ENCODE measurements around the gene NUDC. TPM values are rescaled to one million over a fixed set of nuclear protein-coding genes. Genes with fewer than 3 reads are reported as not detected.
A peak's percentile ranks its signal among the peaks of the same experiment; 100 is the strongest.
"Not testable (repeated sequence)": the region's sequence is repeated elsewhere in the genome, so short reads cannot be mapped to it uniquely, and the experiment has no call there.

Gene NUDC
- total RNA-seq, 1 donor from 2014 or later: 133 TPM

GRCh38 chr1:26989403-26990109 lies 68.0 kb downstream of the NUDC start:
- H3K36me3 Mint-ChIP-seq (ENCODE audit: low read depth); DNase-seq (ENCODE audit: low spot score); H3K27ac Mint-ChIP-seq; H3K9me3 Mint-ChIP-seq; H3K4me3 Mint-ChIP-seq (ENCODE audit: low read depth); intact Hi-C loops (cut with micrococcal nuclease): not testable (repeated sequence)
- H3K4me1 Mint-ChIP-seq (ENCODE audit: low read depth): peaks cover 11% of the 10 kb centered on the region
- H3K27me3 Mint-ChIP-seq (ENCODE audit: low read depth): peaks cover 45% of the 10 kb centered on the region

GRCh38 chr1:26991310-26992116 lies 70.0 kb downstream of the NUDC start:
- Mint-ChIP-seq H3K4me1 (ENCODE audit: low read depth) (peaks cover 11% of the 10 kb centered on the region), H3K27me3 (ENCODE audit: low read depth) (peaks cover 55% of the 10 kb centered on the region)
- no peak for DNase-seq (ENCODE audit: low spot score)

GRCh38 chr1:26993237-26994019 lies 71.9 kb downstream of the NUDC start, which contains the start of gene TRNP1:
TRNP1 (plus strand) TSS chr1:26993692; CDS start chr1:26993787, 95 bp downstream.
- Mint-ChIP-seq H3K36me3 (ENCODE audit: low read depth) (no peaks in the 10 kb centered on the region), H3K4me3 (ENCODE audit: low read depth) (peak within 1 kb of the TSS; percentile 82), H3K9me3 (no peaks in the 10 kb centered on the region), H3K27ac (peak within 1 kb of the TSS; percentile 43), H3K4me1 (ENCODE audit: low read depth) (peaks cover 16% of the 10 kb centered on the region), H3K27me3 (ENCODE audit: low read depth) (peaks cover 58% of the 10 kb centered on the region)
- peak; percentile 60 for DNase-seq (ENCODE audit: low spot score)
- intact Hi-C loops (cut with micrococcal nuclease): no loop called here

More at GRCh38 chr1:26991310-26992116, 70.0 kb downstream of the NUDC start:
- H3K4me3 Mint-ChIP-seq (ENCODE audit: low read depth): peak overlapping the region; percentile 54
- intact Hi-C loops (cut with micrococcal nuclease): no loop called here
- no peaks in the 10 kb centered on the region for H3K9me3 Mint-ChIP-seq
- H3K27ac Mint-ChIP-seq: no peak overlapping the region
- no peaks in the 10 kb centered on the region for H3K36me3 Mint-ChIP-seq (ENCODE audit: low read depth)

- peaks cover 61% of the 10 kb centered on the region for H3K27me3 Mint-ChIP-seq (ENCODE audit: low read depth)
- peaks cover 16% of the 10 kb centered on the region for H3K4me1 Mint-ChIP-seq (ENCODE audit: low read depth)
- no peaks in the 10 kb centered on the region for H3K36me3 Mint-ChIP-seq (ENCODE audit: low read depth)
- no peaks in the 10 kb centered on the region for H3K9me3 Mint-ChIP-seq
- intact Hi-C loops (cut with micrococcal nuclease): no loop called here
- H3K4me3 Mint-ChIP-seq (ENCODE audit: low read depth): peak overlapping the region; percentile 69
- DNase-seq (ENCODE audit: low spot score): peak; percentile 29
- no peak overlapping the region for H3K27ac Mint-ChIP-seq
Measured at GRCh38 chr1:26994020-26994786, 72.7 kb downstream of the NUDC start.

GRCh38 chr1:26994787-26995517 lies 73.4 kb downstream of the NUDC start:
- no peaks in the 10 kb centered on the region for H3K36me3 Mint-ChIP-seq (ENCODE audit: low read depth)
- H3K27ac Mint-ChIP-seq: no peak overlapping the region
- peaks cover 16% of the 10 kb centered on the region for H3K4me1 Mint-ChIP-seq (ENCODE audit: low read depth)
- H3K9me3 Mint-ChIP-seq: no peaks in the 10 kb centered on the region
- no peak for DNase-seq (ENCODE audit: low spot score)
- H3K27me3 Mint-ChIP-seq (ENCODE audit: low read depth): peaks cover 56% of the 10 kb centered on the region
- intact Hi-C loops (cut with micrococcal nuclease): no loop called here
- peak overlapping the region; percentile 69 for H3K4me3 Mint-ChIP-seq (ENCODE audit: low read depth)

- no peaks in the 10 kb centered on the region for H3K9me3 Mint-ChIP-seq
- H3K4me1 Mint-ChIP-seq (ENCODE audit: low read depth): peaks cover 16% of the 10 kb centered on the region
- intact Hi-C loops (cut with micrococcal nuclease): no loop called here
- H3K27ac Mint-ChIP-seq: no peak overlapping the region
- no peak for DNase-seq (ENCODE audit: low spot score)
- no peak overlapping the region for H3K4me3 Mint-ChIP-seq (ENCODE audit: low read depth)
- H3K27me3 Mint-ChIP-seq (ENCODE audit: low read depth): peaks cover 47% of the 10 kb centered on the region
- no peaks in the 10 kb centered on the region for H3K36me3 Mint-ChIP-seq (ENCODE audit: low read depth)
Measured at GRCh38 chr1:26996024-26996423, 74.5 kb downstream of the NUDC start.

Other genes with a start within 250 kb of the NUDC start
- 109 TPM in 2 replicates for gene ARID1A, start 225.7 kb upstream of the NUDC start, total RNA-seq
- gene PIGV, start 133.8 kb upstream of the NUDC start, total RNA-seq: 19.4 and 20.1 TPM in 2 replicates
- 62.7 and 64.3 TPM in 2 replicates for gene ZDHHC18, start 95.1 kb upstream of the NUDC start, total RNA-seq
- gene SFN, start 58.6 kb upstream of the NUDC start, total RNA-seq: 0.32 and 0.62 TPM in 2 replicates
- 36.0 and 43.1 TPM in 2 replicates for gene GPN2, start 31.5 kb upstream of the NUDC start, total RNA-seq
- 12.7 and 14.9 TPM in 2 replicates for gene GPATCH3, start 21.3 kb upstream of the NUDC start, total RNA-seq
- gene NR0B2, start 7.8 kb upstream of the NUDC start, total RNA-seq: not detected in 2 replicates
- not detected in 2 replicates for gene KDF1, start 38.7 kb downstream of the NUDC start, total RNA-seq
- gene TRNP1, start 71.9 kb downstream of the NUDC start, total RNA-seq: 0.85 and 0.89 TPM in 2 replicates
- gene TENT5B, start 91.1 kb downstream of the NUDC start, total RNA-seq: 0.07 TPM in 1 of 2 replicates, not detected in the other
- 23.7 and 27.2 TPM in 2 replicates for gene SLC9A1, start 233.4 kb downstream of the NUDC start, total RNA-seq